Measurements from ENCODE around the gene PNLIPRP2.

PNLIPRP2 gene

DNA sequence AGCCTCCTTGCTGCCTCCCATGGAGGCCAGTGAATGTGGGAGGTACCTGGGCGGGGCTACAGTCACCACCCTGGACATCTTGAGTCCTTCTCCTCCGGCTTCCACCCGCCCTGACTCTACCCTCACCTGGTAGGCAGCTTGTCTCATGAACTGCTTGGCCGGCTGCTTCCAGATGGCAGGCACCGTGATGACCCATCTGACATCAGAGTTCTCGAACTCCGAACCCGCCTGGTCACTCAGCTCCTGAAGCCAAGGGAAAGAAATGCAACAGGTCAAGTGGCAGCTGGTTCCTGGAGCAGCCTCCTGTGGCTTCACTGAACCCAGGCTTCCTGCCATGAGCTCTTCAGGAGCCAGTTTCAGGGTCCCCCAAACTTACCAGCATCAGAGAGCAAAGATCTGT lies 71.5 kb downstream of the PNLIPRP2 start:
- no peak for DNase-seq
- intact Hi-C loops (cut with DNase I), result loop anchor here (5.0 kb wide), 2 partner anchors 75 to 95 kb away; no protein-coding TSS in a partner anchor

GRCh38 chr10:116694243-116694926 lies 73.6 kb downstream of the PNLIPRP2 start:
- no peak for DNase-seq
- intact Hi-C loops (cut with DNase I), result loop anchor here (5.0 kb wide), 2 partner anchors 73 to 93 kb away; no protein-coding TSS in a partner anchor

All from head of caudate nucleus (tissue), 42 donors.